D341Med (cell line): ENCODE measurements around the gene TMPRSS6.

Experiments used
- DNase-seq: peaks from one replicate; pipeline ENCODE4 v3.0.0; 2012; ENCODE audit warnings: low spot score

TMPRSS6 gene

GRCh38 chr22:37065961-37066360, 43.6 kb downstream of the TMPRSS6 start:
- DNase-seq, result no peak

DNA sequence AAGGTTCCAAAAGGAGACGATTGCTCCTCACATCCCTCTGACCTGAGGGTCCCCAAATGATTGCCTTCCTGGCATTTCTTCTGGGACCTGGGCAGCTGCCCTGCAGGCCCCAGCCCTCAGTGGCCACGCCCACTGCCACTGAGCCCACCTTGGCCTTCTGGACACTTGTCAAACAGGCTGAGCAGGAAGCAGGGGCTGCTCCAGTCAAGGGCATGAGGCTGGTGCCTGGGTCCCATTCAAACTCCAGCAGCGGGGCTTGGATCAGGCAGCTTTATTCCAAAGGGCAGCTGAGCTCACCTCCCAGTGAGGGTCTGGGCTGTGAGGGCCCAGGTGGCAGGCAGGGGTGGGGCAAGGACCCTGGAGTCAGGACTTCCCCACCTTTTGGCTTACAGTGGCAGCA, 44.3 kb downstream of the TMPRSS6 start:
- no peak for DNase-seq

- DNase-seq, result no peak
Measured at GRCh38 chr22:37064553-37064952, 45.0 kb downstream of the TMPRSS6 start.

DNA sequence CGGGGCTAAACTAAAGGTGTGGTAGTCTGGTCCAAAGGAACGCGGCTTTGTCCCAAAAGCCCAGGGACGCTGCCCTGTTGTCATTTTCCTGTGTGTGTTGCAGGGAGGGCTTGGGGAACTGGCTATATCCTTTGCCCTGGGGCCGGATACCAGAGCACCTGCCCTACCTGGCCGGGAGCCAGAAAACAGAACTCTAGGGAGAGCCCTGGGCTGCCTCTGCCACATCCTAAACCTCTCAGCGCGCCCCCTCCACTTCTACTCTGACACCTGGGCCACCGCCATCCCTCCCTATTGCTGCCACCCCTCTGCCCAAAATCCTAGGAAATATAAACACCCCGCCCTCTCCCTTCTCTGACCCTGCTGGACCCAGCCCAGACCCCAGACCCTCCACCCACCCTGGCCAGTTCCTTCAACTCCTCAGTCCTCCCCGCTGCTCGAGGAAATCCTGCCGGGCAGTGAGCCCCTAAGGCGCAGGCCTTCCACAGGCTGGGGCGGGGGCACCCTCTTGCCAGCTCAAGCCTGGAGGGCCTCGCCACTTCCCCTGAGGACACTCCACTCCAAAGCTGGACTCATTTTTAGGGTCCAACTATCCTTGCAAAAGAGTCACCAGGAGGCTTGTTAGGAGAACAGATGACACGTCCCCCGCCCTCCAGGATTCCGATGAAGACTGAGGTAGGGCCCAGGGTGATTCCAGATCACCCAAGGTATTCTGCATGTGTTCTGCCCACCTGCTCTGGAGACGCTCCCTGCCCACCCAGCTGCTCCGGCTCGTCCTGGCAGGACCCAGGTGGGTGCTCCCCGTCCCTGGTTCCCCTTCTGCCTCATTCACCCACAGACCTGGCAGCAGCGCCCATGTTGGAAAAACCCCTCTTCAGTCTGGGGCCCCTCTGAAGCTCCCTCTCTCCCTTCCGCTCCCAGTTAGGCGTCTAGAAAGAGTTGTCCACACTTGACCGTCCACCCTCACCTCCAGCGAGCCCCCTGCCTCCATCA, 45.8 kb downstream of the TMPRSS6 start:
- no peak for DNase-seq

- DNase-seq, result no peak
Measured at GRCh38 chr22:37062702-37063381, 46.7 kb downstream of the TMPRSS6 start.

DNA sequence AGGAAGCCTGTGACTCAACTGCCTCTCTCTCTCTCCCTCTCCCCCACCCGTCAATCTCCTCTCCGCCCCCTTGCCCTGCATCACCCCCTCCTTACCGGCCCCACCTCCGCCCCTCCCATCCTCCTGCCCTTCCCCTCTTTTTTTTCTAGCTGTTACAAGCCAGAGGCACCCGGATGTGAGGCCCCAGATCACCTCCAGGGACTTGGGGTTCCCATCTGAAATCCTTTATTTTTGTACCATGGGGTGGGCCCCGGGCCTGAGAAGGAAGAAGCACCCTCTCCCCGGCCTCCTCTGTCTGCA, 47.2 kb downstream of the TMPRSS6 start:
- DNase-seq, result no peak

DNA sequence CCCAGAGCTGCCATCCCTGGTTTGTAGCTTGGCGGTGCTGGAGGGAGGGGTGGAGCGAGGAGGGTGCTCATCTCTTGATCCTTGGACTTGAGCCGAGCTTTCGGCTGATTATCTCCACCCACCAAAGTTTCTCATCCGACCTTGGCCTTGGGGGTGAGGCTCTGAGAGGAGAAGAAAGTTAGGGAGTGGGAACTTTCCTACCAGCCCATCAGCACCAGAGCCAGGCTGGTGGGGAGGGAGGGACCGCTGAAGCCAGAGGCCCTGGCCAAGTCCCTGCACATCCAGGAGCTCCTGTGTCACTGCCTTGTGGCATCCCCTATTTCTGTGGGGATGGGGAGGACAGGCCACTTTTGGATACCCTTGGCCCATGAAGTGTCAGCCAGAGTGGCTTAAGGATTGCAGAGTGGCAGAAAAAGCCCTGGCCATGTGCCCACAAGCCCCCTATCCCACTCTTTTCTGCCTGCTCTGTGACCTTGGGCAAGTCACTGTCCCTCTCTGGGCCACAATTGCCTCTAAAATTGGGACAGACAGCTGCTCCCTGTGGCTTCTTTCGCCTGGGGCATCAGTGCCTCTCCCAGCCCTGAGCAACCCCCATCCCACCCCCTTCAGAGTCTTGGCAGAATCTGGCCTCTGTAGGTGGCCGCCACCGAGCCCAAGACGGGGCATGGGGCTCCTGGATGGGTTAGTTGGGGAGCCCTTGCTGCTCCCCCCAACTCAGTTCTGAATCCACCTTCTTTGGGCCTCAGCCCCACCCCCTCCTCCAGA, 47.7 kb downstream of the TMPRSS6 start:
- no peak for DNase-seq

- DNase-seq, result no peak
Measured at GRCh38 chr22:37060801-37061610, 48.5 kb downstream of the TMPRSS6 start.

GRCh38 chr22:37059876-37060449, 49.5 kb downstream of the TMPRSS6 start:
- DNase-seq, result no peak

DNA sequence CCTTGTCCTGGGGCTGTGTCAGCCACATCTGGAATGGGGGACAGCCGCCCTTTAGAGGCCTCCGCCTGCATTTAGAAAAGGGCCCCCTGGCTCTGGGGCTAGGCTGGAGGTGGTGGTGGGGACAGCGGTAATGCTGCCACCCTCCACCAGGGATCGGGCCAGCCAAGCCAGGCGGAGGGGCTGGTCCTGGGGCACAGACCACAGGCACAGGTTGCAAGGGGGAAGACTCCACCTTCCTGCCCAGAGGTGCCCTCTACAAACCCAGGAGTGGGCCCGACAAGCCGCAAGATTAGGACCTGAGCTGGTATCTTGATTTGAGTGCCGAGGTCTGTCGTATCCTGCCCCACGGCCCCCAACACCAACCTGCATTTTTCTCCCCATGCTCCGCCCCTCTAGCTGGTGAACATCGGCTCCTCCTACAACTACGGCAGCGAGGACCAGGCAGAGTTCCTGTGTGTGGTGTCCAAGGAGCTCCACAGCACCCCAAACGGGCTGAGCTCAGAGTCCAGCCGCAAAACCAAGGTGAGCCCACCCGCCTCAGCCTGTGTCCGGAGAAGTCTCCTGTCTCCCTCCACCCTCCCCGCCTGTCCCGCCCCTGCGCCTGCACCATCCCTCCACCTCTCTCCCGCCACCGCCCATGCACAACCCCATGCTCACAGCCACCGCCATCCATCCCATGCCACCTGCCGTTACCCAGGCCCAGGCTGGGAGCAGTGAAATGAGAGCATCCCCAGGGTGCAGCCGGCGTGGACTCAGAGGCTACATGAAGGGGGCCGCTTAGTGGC, 50.4 kb downstream of the TMPRSS6 start:
- DNase-seq, result no peak

GRCh38 chr22:37057796-37058510, 51.6 kb downstream of the TMPRSS6 start:
- no peak for DNase-seq

GRCh38 chr22:37057226-37057625, 52.3 kb downstream of the TMPRSS6 start:
- no peak for DNase-seq

GRCh38 chr22:37056246-37056645, 53.3 kb downstream of the TMPRSS6 start:
- DNase-seq, result no peak

DNA sequence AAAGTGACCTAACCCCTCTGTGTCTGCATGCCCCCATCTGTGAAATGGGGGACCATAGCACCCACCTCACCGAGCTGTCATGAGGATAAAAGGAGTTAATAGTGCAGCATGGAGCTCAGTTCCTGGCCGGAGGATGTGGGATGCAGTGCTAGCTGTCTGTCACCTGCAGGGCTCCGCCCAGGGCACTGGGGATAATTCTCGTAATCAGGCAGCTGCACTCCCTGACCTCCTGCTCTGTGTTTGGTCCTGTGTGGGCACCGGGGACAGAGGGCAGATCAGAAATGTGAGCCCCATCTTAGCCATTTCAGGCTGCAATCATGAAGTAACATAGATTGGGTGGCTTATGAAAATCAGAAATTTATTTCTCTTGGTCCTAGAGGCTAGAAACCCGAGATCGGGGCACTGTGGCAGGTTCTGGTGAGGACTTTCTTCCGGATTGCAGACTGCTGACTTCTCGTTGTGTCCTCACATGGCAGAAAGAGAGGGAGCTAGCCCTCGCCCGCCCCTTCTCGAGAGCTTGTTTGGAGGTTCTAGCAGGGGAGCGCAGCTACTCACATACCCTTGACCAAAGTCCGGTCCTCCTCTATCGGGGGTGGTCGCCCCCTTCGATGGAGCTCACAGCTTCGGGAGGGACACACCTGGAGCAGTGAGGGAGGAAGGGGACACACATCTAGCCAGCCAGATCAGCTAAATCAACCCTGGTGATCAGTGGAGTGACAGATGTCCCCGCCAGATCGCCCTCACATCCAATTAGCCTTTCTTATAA, 54.7 kb downstream of the TMPRSS6 start:
- no peak for DNase-seq

GRCh38 chr22:37054056-37054395, 55.5 kb downstream of the TMPRSS6 start:
- peak; percentile 61 for DNase-seq

GRCh38 chr22:37053310-37054055, 56.0 kb downstream of the TMPRSS6 start:
- no peak for DNase-seq

DNA sequence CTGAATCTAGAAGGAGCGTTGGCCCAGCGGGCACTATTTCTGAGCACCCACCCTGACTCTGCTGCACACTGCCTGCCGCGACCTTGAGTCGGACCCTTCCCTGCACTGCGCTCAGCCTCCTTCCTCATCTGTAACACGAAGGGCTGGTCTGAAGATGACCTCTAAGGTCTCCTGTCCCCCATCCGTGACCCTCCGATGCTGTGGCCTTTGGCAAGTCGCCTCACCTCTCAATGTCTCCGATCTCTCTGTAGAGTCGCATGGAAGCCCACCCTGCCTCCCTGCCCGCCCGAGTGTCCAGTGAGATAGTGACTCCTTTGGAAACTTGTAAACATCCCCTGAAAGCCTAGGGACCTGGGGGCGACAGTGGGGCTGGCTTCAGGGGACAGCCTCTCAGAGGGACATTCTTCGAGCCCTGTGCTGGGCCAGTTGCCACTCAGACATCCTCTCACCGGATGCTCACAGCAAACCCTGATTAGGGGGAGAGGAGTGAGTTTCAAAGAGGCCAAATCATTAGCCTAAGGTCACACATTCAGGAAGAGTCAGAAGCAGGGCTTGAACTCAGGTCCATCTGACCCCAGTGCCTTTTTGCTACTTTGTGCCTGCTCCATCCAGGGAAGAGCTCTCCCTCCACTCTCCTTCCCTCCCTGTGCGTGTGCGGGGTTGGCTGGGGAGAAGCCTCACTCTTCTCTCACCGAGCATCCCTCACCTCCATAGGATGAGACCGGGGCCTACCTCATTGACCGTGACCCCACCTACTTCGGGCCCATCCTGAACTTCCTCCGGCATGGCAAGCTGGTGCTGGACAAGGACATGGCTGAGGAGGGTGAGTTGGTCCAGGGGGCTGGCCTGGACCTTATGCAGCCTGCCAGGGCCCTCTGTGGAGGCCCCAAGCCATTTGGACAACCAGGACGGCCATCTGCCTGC, 56.9 kb downstream of the TMPRSS6 start:
- no peak for DNase-seq
